Smooth muscle cell (in vitro differentiated cells): Measurements from ENCODE around the gene NACAD. TPM values are rescaled to one million over a fixed set of nuclear protein-coding genes. Genes with fewer than 3 reads are reported as not detected.

Experiments
- DNase-seq: peaks from one replicate; lab custom pipeline; 2025; ENCODE audit not compliant: unreplicated experiment; lab: John Stamatoyannopoulos, UW
- H2AFZ ChIP-seq: fragments of 200-600 bp; sonication (generic); 2 replicates; pipeline ENCODE4 v1.6.0; 2016; ENCODE audit warnings: antibody characterized with exemption, low read depth, mild to moderate bottlenecking
- H3F3A ChIP-seq: fragments of 200-600 bp; sonication (generic); 2 replicates; pipeline ENCODE4 v1.6.0; 2017; ENCODE audit warnings: antibody characterized with exemption, low read depth
- H3K27ac ChIP-seq: fragments of 200-600 bp; sonication (generic); 2 replicates; pipeline ENCODE4 v1.5.1; 2016; ENCODE audit warnings: low read depth, mild to moderate bottlenecking
- H3K27me3 ChIP-seq: fragments of 200-600 bp; sonication (generic); 2 replicates; pipeline ENCODE4 v1.6.1; 2016; ENCODE audit warnings: low read depth, mild to moderate bottlenecking
- H3K36me3 ChIP-seq: fragments of 200-600 bp; sonication (generic); 2 replicates; pipeline ENCODE4 v1.5.1; 2016; ENCODE audit warnings: low read depth
- H3K4me1 ChIP-seq: fragments of 200-600 bp; sonication (generic); 2 replicates; pipeline ENCODE4 v1.5.1; 2016; ENCODE audit warnings: low read depth
- H3K4me2 ChIP-seq: fragments of 200-600 bp; sonication (generic); 2 replicates; pipeline ENCODE4 v1.6.0; 2016; ENCODE audit warnings: mild to moderate bottlenecking
- H3K4me3 ChIP-seq: fragments of 200-600 bp; sonication (generic); 2 replicates; pipeline ENCODE4 v1.5.1; 2016; ENCODE audit warnings: mild to moderate bottlenecking
- H3K79me2 ChIP-seq: fragments of 200-600 bp; sonication (generic); 2 replicates; pipeline ENCODE4 v1.6.0; 2016; ENCODE audit warnings: low read depth, mild to moderate bottlenecking
- H3K9ac ChIP-seq: fragments of 200-600 bp; sonication (generic); 2 replicates; pipeline ENCODE4 v1.6.0; 2016; ENCODE audit warnings: low read depth
- H3K9me3 ChIP-seq: fragments of 200-600 bp; sonication (generic); replicated peaks from 2 replicates; pipeline ENCODE4 v1.5.1; 2016; ENCODE audit warnings: low read depth
- H4K20me1 ChIP-seq: fragments of 200-600 bp; sonication (generic); 2 replicates; pipeline ENCODE4 v1.6.0; 2016; ENCODE audit warnings: low read depth
- CTCF ChIP-seq: fragments of 200-600 bp; sonication (generic); IDR thresholded peaks from 2 replicates; pipeline ENCODE4 v1.5.1; 2017; ENCODE audit warnings: borderline replicate concordance, mild to moderate bottlenecking, antibody characterized with exemption; ENCODE audit not compliant: insufficient read depth, poor library complexity, severe bottlenecking
- WGBS: methylation state at CpG from one replicate; pipeline ENCODE4 v1.1.7; 2016; ENCODE audit warnings: low lambda C conversion rate; 5-methylcytosine and 5-hydroxymethylcytosine counted together
- polyA plus RNA-seq: library from polyadenylated mRNA; unstranded; fragments of >200 nt; fragmentation: Nextera tagmentation; extraction: Ambion mirVana; gene quantifications from 2 replicates; pipeline ENCODE4 v1.2.1, GENCODE V29; 2016
- total RNA-seq: library from RNA; depleted of rRNA; stranded (reverse); fragments of >200 nt; gene quantifications from 2 replicates; pipeline ENCODE4 v1.2.3, GENCODE V29; 2014

Gene NACAD
- total and polyA plus RNA-seq, 2 experiments from 2014 or later, result 5.3 to 12.5 TPM

GRCh38 chr7:45088146-45088701, 545 bp downstream of the NACAD start:
- no peaks in the 10 kb centered on the region for H4K20me1 ChIP-seq
- H3F3A ChIP-seq, result no peaks in the 10 kb centered on the region
- no peaks in the 10 kb centered on the region for H3K36me3 ChIP-seq
- H3K9ac ChIP-seq, result no peak overlapping the region
- peak overlapping the region; percentile 97 for H3K4me2 ChIP-seq
- H3K27me3 ChIP-seq, result no peaks in the 10 kb centered on the region
- no peaks in the 10 kb centered on the region for H3K4me1 ChIP-seq
- H3K79me2 ChIP-seq, result no peaks in the 10 kb centered on the region
- H3K4me3 ChIP-seq, result peak overlapping the region; percentile 76
- no peak for TF ChIP-seq CTCF
- H2AFZ ChIP-seq, result no peak overlapping the region
- H3K27ac ChIP-seq, result no peak overlapping the region
- 60% methylated on average over 26 of the region's 29 CpGs for WGBS
- H3K9me3 ChIP-seq, result no peaks in the 10 kb centered on the region
- no peak for DNase-seq

DNA sequence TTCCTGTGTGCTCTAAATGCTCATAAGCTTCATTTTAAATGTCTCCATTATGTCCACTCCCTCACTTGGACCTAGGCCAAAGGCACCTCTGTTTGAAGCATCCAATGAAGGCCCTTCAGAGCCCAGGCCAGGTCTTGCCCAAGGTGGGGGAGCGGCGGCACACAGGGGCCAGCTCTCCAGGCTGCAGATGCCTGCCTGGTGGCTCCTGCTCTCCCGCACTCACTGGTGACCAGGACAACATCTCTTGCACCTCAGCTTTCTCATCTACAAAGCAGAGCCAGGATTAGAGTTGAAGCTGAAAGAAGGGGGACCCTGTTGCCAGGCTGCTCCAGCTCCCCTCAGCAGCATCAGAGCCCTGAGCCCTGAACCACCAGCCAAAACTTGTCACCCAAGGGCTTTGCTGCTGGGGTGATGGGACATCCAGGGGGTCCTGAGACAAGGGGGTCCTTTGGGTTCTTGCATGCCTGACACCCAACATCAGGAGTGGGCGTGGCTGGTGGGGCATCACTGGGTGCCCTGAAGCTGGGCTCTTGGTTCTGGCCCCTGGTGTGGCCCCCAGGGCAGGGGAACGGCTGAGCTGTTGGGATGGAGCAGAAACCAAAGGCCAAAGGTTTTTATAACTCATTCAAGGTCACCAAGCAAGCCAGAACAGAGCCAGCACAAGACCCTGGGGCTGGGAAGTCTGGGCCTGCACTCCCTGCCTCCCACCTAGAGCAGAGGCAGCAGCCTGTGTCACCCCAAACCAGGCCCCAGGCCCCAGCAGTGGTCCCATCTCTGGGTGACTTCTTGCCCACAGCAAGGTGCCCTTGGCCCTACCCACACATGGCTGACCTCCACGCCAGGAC, 1.2 kb downstream of the NACAD start:
- H3K4me3 ChIP-seq, result no peak overlapping the region
- no peak overlapping the region for H3K9ac ChIP-seq
- 96% methylated on average over 6 of the region's 6 CpGs for WGBS
- no peak for DNase-seq
- H3K4me2 ChIP-seq, result peak overlapping the region; percentile 97
- H3K27ac ChIP-seq, result no peak overlapping the region
- H3K79me2 ChIP-seq, result no peaks in the 10 kb centered on the region
- no peaks in the 10 kb centered on the region for H3K27me3 ChIP-seq
- no peaks in the 10 kb centered on the region for H3K36me3 ChIP-seq
- no peak for TF ChIP-seq CTCF
- H4K20me1 ChIP-seq, result no peaks in the 10 kb centered on the region
- H3F3A ChIP-seq, result no peaks in the 10 kb centered on the region
- H2AFZ ChIP-seq, result no peak overlapping the region
- H3K4me1 ChIP-seq, result no peaks in the 10 kb centered on the region
- no peaks in the 10 kb centered on the region for H3K9me3 ChIP-seq

- Histone ChIP-seq H3K4me2 (no peak overlapping the region), H3K27ac (no peak overlapping the region), H3F3A (no peaks in the 10 kb centered on the region), H3K79me2 (no peaks in the 10 kb centered on the region), H3K9ac (no peak overlapping the region), H3K27me3 (no peaks in the 10 kb centered on the region), H3K4me1 (no peaks in the 10 kb centered on the region), H3K36me3 (no peaks in the 10 kb centered on the region), H3K9me3 (no peaks in the 10 kb centered on the region), H4K20me1 (no peaks in the 10 kb centered on the region), H3K4me3 (no peak overlapping the region), H2AFZ (no peak overlapping the region)
- no peak for DNase-seq
- TF ChIP-seq CTCF, result no peak
- 91% methylated on average over 15 of the region's 15 CpGs for WGBS
These were observed 2.3 kb downstream of the NACAD start for GRCh38 chr7:45086331-45087065.
